ENCODE data around the gene CC2D1A.
"Not testable (repeated sequence)": the region's sequence is repeated elsewhere in the genome, so short reads cannot be mapped to it uniquely, and the experiment has no call there.

Gene CC2D1A

DNA sequence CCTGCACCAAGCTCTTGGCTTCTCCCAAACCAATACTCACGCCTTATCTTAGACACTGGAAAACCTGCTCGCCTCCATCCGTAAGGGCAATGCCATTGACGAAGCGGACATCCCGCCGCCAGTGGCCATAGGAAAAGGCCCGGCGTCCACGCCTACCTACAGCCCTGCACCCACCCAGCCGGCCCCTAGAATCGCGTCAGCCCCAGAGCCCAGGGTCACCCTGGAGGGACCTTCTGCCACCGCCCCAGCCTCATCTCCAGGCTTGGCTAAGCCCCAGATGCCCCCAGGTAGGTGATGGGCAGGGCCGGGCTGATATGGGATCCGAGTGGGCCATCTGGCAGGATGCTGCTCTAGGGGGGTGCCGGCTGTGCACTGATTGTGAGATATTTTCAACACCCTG is 7.4 kb downstream of the CC2D1A start:
- no peak for DNase-seq

DNA sequence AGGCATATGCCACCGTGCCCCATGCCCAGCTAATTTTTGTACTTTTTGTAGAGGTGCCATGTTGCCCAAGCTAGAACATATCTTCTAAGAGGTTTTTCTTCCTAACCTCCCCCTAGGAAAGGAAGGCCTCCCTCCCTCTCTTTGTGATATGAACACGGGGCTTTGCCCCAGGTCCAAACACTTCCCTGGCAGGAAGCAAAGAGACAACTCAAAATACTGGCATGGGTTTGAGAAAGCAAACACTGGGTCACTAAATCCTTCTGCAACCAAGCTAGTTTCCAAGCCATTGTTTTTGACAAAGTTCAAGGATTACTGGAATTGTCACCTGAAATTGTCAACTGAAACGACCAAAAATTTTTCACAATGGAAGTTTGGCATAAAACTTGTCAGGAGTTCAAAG is 8.8 kb downstream of the CC2D1A start:
- no peak for DNase-seq

- no peak for DNase-seq
Observed at GRCh38 chr19:13917888-13918406, 11.9 kb downstream of the CC2D1A start.

GRCh38 chr19:13918726-13919411 is 12.9 kb downstream of the CC2D1A start:
- DNase-seq, result no peak

DNA sequence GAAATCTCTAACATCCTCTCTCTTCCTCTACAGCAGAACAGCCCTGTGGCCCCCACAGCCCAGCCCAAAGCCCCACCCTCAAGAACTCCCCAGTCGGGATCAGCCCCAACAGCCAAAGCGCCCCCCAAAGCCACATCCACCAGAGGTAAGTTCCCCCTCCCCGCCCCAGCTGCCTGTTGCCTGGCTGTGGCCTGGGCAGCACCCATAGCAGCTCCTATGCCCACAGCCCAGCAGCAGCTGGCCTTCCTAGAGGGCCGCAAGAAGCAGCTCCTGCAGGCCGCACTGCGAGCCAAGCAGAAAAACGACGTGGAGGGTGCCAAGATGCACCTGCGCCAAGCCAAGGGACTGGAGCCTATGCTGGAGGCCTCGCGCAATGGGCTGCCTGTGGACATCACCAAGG is 14.5 kb downstream of the CC2D1A start:
- no peak for DNase-seq

DNA sequence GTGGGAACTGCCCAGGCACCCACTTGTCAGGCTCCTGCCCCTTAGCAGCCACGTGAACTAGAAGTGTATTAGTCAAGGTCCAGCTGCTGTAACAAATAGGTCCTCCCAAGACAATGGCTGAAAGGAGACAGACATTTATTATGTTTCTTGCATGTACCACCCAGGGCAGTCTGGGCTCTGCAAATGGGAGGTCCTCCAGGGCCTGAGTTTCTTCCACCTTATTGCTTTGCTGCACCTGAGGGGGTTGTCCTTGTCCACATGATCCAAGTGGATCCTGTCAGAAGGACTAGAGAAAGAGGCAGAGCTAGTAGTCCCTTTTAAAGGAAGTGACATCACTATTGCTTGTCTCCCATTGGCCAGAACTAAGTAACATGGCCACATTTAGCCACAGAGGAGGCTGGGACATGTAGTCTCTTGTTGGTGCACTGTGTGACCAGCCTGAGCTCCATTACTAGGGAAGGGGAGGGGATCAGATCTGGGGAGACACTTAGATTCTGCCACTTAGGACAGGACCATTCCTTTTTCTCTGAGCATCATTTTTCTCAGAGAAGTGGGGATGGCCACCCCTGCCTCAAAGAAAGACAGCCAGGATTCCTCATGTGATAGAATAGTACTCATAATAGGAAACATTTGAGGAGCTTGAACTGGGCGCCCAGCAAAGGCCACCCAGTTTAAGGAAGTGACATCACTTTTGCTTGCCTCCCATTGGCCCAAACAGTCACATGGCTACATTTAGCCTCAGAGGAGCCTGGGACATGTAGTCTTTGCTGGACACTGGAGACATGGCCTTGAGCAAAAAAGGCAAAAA is 15.1 kb downstream of the CC2D1A start:
- peak; percentile 72 for DNase-seq

- DNase-seq, result not testable (repeated sequence)
Observed at GRCh38 chr19:13922118-13922517, 16.1 kb downstream of the CC2D1A start.

DNA sequence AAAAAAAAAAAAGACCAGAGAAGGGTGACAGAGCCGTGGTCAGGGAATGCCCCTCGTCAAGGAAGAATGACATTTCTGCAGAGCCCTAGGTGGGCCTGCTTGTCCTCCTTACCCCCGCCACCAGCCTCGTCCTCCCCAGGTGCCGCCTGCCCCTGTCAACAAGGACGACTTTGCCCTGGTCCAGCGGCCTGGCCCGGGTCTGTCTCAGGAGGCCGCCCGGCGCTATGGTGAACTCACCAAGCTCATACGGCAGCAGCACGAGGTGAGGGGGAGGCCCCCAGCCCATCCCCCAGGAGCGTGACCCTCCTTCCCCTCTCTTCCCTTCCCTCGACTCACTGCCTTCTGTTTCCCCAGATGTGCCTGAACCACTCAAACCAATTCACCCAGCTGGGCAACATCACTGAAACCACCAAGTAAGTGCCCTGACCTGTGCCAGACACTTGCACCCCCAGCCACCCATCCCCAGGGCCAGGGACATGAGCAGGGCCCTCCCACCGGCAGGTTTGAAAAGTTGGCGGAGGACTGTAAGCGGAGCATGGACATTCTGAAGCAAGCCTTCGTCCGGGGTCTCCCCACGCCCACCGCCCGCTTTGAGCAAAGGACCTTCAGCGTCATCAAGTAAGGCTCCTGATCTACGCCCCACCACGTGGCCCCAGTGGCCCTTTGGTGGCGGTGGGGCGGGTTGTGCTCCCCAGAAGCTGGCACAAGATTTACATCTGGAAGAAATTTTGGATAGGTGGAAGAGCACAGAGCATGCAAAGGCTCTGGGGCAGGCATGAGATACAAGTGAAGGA is 17.4 kb downstream of the CC2D1A start:
- no peak for DNase-seq

DNA sequence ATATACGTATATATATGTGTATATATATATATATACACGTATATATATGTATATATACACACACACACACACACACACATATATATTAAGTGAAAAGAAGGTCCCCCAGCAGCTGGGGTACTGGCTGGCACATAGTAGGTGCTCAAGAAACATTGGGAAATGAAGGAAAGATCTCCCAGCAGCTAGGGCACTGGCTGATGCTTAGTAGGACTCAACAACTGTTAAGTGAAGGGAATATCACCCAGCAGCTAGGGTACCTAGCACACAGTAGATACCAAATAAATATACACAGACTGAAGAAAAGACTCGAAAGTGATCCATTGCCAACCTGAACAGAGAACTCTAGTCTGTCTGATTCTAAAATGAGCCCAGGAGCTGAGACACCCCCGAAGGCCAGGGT is 20.0 kb downstream of the CC2D1A start:
- DNase-seq, result no peak

DNA sequence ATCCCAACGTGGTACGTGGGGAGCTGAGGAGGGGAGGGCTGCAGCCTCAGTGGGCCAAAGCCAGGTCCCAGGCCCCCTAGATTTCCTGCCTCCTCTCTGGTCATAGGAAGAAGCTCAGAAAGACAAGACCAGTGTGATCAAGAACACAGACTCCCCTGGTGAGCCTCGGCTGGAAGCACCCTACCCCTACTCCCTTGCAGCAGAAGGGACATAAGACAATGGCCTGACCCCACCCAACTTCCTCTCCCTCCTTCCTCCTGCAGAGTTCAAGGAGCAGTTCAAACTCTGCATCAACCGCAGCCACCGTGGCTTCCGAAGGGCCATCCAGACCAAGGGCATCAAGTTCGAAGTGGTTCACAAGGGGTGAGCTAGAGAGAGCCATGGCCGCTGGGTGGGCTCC is 20.7 kb downstream of the CC2D1A start:
- DNase-seq, result no peak

- DNase-seq, result no peak
Observed at GRCh38 chr19:13929340-13929739, 23.3 kb downstream of the CC2D1A start.

GRCh38 chr19:13929956-13930355 is 24.0 kb downstream of the CC2D1A start:
- no peak for DNase-seq

GRCh38 chr19:13930402-13930801 is 24.4 kb downstream of the CC2D1A start:
- no peak for DNase-seq

DNA sequence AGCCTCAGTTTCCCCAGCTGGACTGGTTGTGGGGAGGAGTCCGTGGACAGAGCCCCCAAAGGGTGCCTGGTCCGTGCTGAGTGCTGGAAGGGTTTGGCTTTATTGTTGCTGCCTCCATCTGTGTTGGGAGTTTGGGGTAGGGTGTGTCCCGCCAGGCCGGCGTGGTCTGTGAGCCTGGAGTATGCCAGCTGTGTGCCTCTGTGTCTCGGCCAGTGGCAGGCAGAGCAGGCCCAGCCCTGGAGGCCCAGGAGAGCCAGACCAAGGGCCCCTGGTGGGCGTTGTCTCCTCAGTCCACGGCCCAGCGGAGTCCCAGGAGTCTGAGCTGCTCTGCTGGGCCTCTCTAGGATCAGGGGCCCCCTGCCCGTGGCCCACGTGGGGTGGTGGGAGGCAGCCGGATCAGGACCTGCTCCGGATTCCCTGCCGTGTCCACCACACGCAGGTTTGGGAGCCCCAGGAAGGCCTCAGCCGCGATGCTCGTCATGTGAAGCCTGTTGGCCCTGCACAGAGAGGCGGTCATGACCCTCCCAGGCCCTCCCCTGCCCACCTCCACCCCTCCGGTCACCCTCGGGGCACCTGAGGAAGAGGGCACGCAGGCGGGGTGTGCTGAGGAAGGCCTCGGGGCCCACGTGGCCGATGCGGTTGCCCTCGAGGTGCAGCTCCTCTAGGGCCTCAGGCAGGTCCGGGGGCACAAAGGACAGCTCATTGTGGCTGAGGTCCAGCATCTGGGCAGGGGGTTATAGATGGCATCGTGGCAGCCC is 25.6 kb downstream of the CC2D1A start:
- DNase-seq, result no peak

DNA sequence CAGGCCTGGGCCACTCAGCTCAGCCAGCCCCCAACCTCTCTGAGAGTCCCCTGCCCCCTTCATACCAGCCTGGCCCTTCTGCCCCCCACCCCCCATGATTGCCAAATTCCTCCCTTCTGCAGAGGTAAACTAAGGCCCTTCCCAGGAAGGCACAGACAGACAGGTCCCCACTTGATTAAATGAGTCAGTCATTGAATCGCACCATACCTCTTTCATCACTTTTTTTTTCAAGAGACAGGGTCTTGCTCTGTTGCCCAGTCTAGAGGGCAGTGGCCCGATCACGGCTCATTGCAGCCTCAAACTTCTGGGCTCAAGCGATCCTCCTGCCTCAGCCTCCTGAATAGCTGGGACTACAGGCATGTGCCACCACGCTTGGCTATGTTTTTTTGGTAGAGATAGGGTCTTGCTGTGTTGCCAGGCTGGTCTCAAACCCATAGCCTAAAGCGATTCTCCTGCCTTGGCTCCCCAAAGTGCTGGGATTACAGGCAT is 26.2 kb downstream of the CC2D1A start:
- DNase-seq, result no peak

- no peak for DNase-seq
Observed at GRCh38 chr19:13932911-13933393, 27.0 kb downstream of the CC2D1A start.

- DNase-seq, result no peak
Observed at GRCh38 chr19:13934785-13935109, 28.7 kb downstream of the CC2D1A start.

DNA sequence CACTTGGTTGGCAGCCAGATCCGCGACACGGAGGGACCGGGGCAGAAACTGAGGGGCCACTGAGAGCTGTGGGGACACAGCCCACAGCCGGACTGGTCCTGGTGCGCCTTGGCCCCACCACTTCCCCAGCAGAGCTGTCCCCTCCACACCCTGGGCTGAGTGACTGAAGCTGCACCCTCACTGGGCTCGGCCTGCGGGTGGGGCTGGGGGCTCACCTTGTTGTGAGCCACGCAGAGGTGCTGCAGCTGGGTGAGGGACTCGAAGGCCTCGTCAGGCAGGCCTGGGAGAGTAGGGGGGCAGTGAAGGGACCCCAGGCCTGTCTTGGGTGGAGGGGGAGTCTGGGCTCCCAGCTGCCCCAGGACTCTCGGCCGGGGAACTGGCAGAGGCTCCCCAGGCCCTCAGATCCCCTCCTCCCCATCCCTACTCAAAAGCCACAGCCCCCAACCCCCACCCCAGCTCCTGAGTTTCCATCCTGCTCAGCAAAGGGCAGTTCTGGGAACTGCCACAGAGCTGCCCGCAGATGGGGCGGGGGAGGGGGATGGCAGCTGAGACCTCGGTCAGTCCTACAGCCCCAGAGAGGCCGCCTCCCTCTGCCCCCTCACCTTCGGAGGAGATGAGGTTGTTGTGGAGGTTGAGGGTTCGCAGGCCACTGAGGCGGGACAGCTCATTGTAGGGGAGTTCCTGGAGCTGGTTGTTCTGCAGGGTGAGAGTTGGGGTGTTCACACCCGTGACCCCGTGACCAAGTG is 29.9 kb downstream of the CC2D1A start:
- DNase-seq, result no peak

DNA sequence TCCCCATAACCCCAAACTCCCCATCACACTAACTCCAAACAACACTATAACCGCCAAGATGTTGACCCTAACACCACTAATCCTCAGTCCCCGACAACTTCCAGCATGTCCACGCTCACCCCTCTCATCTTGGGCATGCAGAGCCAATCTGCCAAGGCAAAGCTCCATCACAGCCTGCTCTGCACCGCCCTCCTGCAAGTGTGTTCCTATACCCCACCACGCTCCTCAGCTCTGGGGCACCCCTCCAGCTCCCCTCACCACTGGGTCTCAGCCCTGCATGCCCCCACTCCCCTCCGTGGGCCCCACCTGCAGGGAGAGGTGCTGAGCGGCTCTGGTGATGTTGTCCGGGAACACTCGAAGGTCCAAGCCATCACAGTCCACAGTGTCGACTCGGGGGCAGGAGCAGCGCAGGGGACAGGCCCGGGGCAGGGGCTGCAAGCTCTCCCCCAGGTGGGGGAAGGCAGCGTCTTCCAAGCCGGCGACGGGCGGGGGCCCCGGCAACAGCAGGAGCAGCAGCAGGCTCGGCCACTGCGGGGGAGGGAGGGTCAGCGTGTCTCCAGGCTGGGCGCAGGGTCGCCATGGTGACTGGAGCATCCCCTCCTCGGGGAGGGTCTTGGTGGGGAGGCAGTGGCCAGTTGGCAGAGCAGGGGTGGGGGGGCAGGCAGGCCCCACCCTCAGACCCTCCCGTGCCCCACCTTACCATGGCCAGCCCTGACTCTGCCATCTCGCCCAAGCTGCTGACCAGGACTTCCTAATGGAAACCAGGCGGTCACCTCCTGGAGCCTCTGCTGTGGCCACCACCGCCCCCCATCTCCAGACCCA is 31.7 kb downstream of the CC2D1A start:
- DNase-seq, result no peak

GRCh38 chr19:13938301-13939064 is 32.5 kb downstream of the CC2D1A start, which contains the start of gene PODNL1:
TSS of gene PODNL1 (minus strand) at chr19:13938417. CDS start at chr19:13938181, 236 bp downstream.
- no peak for DNase-seq
